Breast epithelium (tissue), 4 donors: Measurements from ENCODE around the gene NEURL1. TPM values are rescaled to one million over a fixed set of nuclear protein-coding genes. Genes with fewer than 3 reads are reported as not detected.

Experiments
- DNase-seq, 2 donors: peaks; one replicate each; pipeline ENCODE4 v3.0.0-alpha.2; 2019; ENCODE audit warnings: low spot score in 2 of 2
- H3K27ac ChIP-seq, 2 donors: fragments of 200-600 bp; sonication (generic) in 1 of 2; one replicate each; pipeline ENCODE4 v1.5.1; 2016 to 2019; ENCODE audit warnings: mild to moderate bottlenecking in 1 of 2
- H3K27me3 ChIP-seq, 2 donors: fragments of 200-600 bp; sonication (generic) in 1 of 2; one replicate each; pipeline versions ENCODE4 v1.5.1 to v1.6.0; 2017 to 2019; ENCODE audit warnings: control low read depth in 1 of 2, mild to moderate bottlenecking in 1 of 2
- H3K36me3 ChIP-seq: fragments of 200-600 bp; one replicate; pipeline ENCODE4 v1.5.1; 2019
- H3K4me1 ChIP-seq, 2 donors: fragments of 200-600 bp; sonication (generic); one replicate each; pipeline ENCODE4 v1.5.1; 2016 to 2019; ENCODE audit warnings: control low read depth in 1 of 2
- H3K4me3 ChIP-seq, 3 donors: fragments of 200-600 bp; sonication (generic); 1 replicate in 2 of 3; 2 replicates in 1 of 3; pipeline ENCODE4 v1.5.1; 2016 to 2019; ENCODE audit warnings: mild to moderate bottlenecking in 3 of 3, moderate library complexity in 2 of 3
- H3K9me3 ChIP-seq, 2 donors: fragments of 200-600 bp; sonication (generic) in 1 of 2; one replicate each; pipeline ENCODE4 v1.5.1; 2016 to 2019; ENCODE audit warnings: control low read depth in 1 of 2
- CTCF ChIP-seq, 3 donors: fragments of 450-650 bp; IDR thresholded peaks; one replicate each; pipeline ENCODE4 v1.5.1; 2016 to 2017; ENCODE audit warnings: antibody characterized with exemption in 3 of 3, mild to moderate bottlenecking in 3 of 3, moderate library complexity in 3 of 3
- POLR2A ChIP-seq: fragments of 450-650 bp; IDR thresholded peaks from one replicate; pipeline ENCODE4 v1.6.1; 2016; ENCODE audit warnings: antibody characterized with exemption, mild to moderate bottlenecking, moderate library complexity
- POLR2AphosphoS5 ChIP-seq, 3 donors: sonication (generic); formaldehyde crosslinking; IDR thresholded peaks; one replicate each; pipeline ENCODE4 v1.6.1; 2017; ENCODE audit warnings: antibody characterized with exemption in 3 of 3
- intact Hi-C: fragments of 100-400 bp; cut with DNase I; formaldehyde crosslinking; loops from one replicate; pipeline ENCODE4 v1.15.1; 2023; ENCODE audit warnings: low total_unique reads
- total RNA-seq, 3 donors: library from RNA; depleted of rRNA; stranded (reverse); fragments of >200 nt; gene quantifications; one replicate each; pipeline ENCODE4 v1.1.0, GENCODE V29; 2016

NEURL1 gene
- total RNA-seq, 3 donors from 2014 or later: 0.16 to 1.5 (median 0.33) TPM

- intact Hi-C loops: no loop called here
- Histone ChIP-seq H3K9me3 (no peaks in the 10 kb centered on the region), H3K4me1 (no peaks in the 10 kb centered on the region), H3K27ac (no peak overlapping the region), H3K27me3 (no peaks in the 10 kb centered on the region), H3K36me3 (no peaks in the 10 kb centered on the region), H3K4me3 (no peak overlapping the region)
- TF ChIP-seq POLR2A: no peak
- TF ChIP-seq CTCF (IDR thresholded peaks at IDR 0.05): no peak
- TF ChIP-seq POLR2AphosphoS5 (IDR thresholded peaks at IDR 0.05): no peak
- no peak for DNase-seq
Observed at GRCh38 chr10:103573205-103573487, 79.6 kb downstream of the NEURL1 start.

- no peak for DNase-seq
- Histone ChIP-seq H3K4me1 (no peaks in the 10 kb centered on the region), H3K4me3 (no peak overlapping the region), H3K9me3 (no peaks in the 10 kb centered on the region), H3K27me3 (no peaks in the 10 kb centered on the region), H3K36me3 (no peaks in the 10 kb centered on the region), H3K27ac (no peak overlapping the region)
- TF ChIP-seq POLR2AphosphoS5 (IDR thresholded peaks at IDR 0.05) (no peak), CTCF (IDR thresholded peaks at IDR 0.05) (no peak), POLR2A (no peak)
- intact Hi-C loops: no loop called here
Observed at GRCh38 chr10:103574097-103575061, 80.9 kb downstream of the NEURL1 start.

GRCh38 chr10:103575416-103576075 lies 82.0 kb downstream of the NEURL1 start:
- Histone ChIP-seq H3K27me3 (no peaks in the 10 kb centered on the region), H3K4me3 (no peak overlapping the region), H3K36me3 (no peaks in the 10 kb centered on the region), H3K9me3 (no peaks in the 10 kb centered on the region), H3K27ac (no peak overlapping the region), H3K4me1 (no peaks in the 10 kb centered on the region)
- TF ChIP-seq CTCF (IDR thresholded peaks at IDR 0.05): no peak
- no peak for TF ChIP-seq POLR2A
- no peak for TF ChIP-seq POLR2AphosphoS5 (IDR thresholded peaks at IDR 0.05)
- DNase-seq: no peak
- intact Hi-C loops: no loop called here

GRCh38 chr10:103576076-103576471 lies 82.6 kb downstream of the NEURL1 start:
- Histone ChIP-seq H3K36me3 (no peaks in the 10 kb centered on the region), H3K9me3 (no peaks in the 10 kb centered on the region), H3K27me3 (no peaks in the 10 kb centered on the region), H3K4me3 (no peak overlapping the region), H3K4me1 (no peaks in the 10 kb centered on the region), H3K27ac (no peak overlapping the region)
- TF ChIP-seq POLR2AphosphoS5 (IDR thresholded peaks at IDR 0.05): no peak
- intact Hi-C loops: no loop called here
- DNase-seq: no peak

GRCh38 chr10:103576862-103577261 lies 83.4 kb downstream of the NEURL1 start:
- Histone ChIP-seq H3K36me3 (no peaks in the 10 kb centered on the region), H3K4me3 (no peak overlapping the region), H3K27ac (no peak overlapping the region), H3K4me1 (no peaks in the 10 kb centered on the region), H3K27me3 (no peaks in the 10 kb centered on the region), H3K9me3 (no peaks in the 10 kb centered on the region)
- no peak for DNase-seq
- no peak for TF ChIP-seq POLR2A
- no peak for TF ChIP-seq POLR2AphosphoS5 (IDR thresholded peaks at IDR 0.05)
- TF ChIP-seq CTCF (IDR thresholded peaks at IDR 0.05): no peak
- intact Hi-C loops: no loop called here
